Measurements from ENCODE around the gene SLC29A2. TPM values are rescaled to one million over a fixed set of nuclear protein-coding genes. Genes with fewer than 3 reads are reported as not detected.

SLC29A2 gene
- total RNA-seq, 1 experiment from 2014 or later, result 7.0 TPM

DNA sequence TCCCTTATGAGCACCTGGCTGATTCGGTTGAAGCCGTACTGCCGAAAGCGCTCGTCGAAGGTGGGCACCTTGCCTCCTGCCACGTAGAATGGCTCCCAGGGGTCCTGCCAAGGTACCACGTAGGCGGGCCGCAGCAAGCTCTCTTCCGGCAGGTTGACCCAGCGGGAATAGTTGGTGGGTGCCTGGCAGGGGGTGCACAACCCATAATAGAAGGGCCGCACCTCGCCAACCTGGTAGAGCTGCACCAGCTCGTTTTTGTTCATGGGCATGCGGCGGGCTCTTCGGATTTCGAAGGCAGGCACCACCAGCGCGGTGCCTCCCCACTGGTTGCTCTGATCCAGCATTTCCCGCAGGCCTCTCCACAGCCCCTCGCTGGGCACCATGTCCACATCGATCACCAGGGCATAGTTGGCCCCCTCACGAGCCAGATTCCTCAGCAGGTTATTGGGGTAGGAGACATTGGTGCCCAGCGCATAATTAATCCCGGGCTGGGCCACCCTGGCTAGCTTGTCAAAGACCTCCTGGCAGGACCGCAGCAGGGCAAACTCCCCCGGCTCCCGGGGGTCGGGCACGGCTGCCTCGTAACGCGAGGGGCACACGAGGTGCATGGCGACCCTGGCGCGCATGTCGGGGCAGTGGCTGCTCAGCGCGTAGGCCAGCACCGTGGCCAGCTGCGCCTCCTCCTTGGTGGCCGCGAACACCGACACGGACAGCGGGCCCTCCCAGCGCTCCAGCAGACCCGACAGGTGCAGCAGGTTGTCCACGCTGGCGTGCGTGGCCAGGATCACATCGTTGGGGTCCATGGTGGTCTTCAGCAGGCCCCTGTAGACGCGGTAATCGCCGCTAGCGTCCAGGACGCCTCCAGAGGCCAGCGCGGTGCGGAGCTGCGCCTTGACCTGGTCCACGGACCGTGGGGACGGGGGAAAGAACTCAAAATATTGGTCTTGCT is 24.8 kb downstream of the SLC29A2 start:
- ChIA-PET CTCF (interaction anchor here (0.7 to 3.6 kb wide), 4 partner anchors 11 to 65 kb away, joined by 4 to 19 read pairs (median 7); partner anchors contain the start of gene RIN1), POLR2A (interaction anchor here (0.6 to 5.6 kb wide), 11 partner anchors 8 to 488 kb away, joined by 3 to 73 read pairs (median 7); partner anchors contain the start of genes RIN1 and YIF1A)
- Mint-ChIP-seq H3K4me1 (ENCODE audit: insufficient read depth, unreplicated experiment) (peaks cover 19% of the 10 kb centered on the region), H3K27ac (ENCODE audit: low read depth, unreplicated experiment) (peak overlapping the region; percentile 12), H3K4me3 (ENCODE audit: unreplicated experiment) (peak overlapping the region; percentile 93), H3K36me3 (ENCODE audit: insufficient read depth, unreplicated experiment) (peaks cover 43% of the 10 kb centered on the region), H3K27me3 (ENCODE audit: insufficient read depth, unreplicated experiment) (no peaks in the 10 kb centered on the region), H3K9me3 (ENCODE audit: unreplicated experiment) (no peaks in the 10 kb centered on the region)
- DNase-seq (ENCODE audit: unreplicated experiment), result no peak
- intact Hi-C loops (cut with micrococcal nuclease), result no loop called here
- BruUV-seq (replicated peaks), result no TSS peak
- TF ChIP-seq, protein P1, sequence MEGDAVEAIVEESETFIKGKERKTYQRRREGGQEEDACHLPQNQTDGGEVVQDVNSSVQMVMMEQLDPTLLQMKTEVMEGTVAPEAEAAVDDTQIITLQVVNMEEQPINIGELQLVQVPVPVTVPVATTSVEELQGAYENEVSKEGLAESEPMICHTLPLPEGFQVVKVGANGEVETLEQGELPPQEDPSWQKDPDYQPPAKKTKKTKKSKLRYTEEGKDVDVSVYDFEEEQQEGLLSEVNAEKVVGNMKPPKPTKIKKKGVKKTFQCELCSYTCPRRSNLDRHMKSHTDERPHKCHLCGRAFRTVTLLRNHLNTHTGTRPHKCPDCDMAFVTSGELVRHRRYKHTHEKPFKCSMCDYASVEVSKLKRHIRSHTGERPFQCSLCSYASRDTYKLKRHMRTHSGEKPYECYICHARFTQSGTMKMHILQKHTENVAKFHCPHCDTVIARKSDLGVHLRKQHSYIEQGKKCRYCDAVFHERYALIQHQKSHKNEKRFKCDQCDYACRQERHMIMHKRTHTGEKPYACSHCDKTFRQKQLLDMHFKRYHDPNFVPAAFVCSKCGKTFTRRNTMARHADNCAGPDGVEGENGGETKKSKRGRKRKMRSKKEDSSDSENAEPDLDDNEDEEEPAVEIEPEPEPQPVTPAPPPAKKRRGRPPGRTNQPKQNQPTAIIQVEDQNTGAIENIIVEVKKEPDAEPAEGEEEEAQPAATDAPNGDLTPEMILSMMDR (IDR thresholded peaks at IDR 0.05; ENCODE audit: unreplicated experiment), result no peak

DNA sequence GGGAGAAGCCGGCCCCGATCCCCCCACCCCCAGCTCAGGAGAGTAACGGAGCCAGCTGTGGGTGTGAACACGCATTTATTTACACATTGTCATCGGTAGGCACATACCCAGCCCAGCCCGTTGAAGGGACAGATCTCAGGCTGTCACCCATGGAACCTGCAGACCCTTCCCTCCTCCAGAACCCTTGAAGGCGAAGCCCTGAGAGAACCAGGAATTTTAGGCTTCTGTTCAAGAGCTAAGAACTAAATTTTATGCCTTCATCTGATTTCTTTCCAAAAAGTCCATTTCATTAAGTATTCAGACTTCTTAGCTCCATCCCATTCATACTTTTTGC is 26.3 kb downstream of the SLC29A2 start:
- Mint-ChIP-seq H3K36me3 (ENCODE audit: insufficient read depth, unreplicated experiment) (peaks cover 38% of the 10 kb centered on the region), H3K4me3 (ENCODE audit: unreplicated experiment) (peak overlapping the region; percentile 93), H3K9me3 (ENCODE audit: unreplicated experiment) (no peaks in the 10 kb centered on the region), H3K27ac (ENCODE audit: low read depth, unreplicated experiment) (peak overlapping the region; percentile 93), H3K4me1 (ENCODE audit: insufficient read depth, unreplicated experiment) (peaks cover 23% of the 10 kb centered on the region), H3K27me3 (ENCODE audit: insufficient read depth, unreplicated experiment) (no peaks in the 10 kb centered on the region)
- CTCF ChIA-PET, result interaction anchor here (0.7 to 3.6 kb wide), 9 partner anchors 10 to 63 kb away, joined by 3 to 19 read pairs (median 7); partner anchors contain the start of gene RIN1
- intact Hi-C loops (cut with micrococcal nuclease), result no loop called here
- no TSS peak for BruUV-seq (replicated peaks)
- POLR2A ChIA-PET, result interaction anchor here (0.6 to 5.6 kb wide), 25 partner anchors 9 to 1566 kb away, joined by 3 to 73 read pairs (median 5); partner anchors contain the start of genes BANF1, DPP3, EIF1AD and FAM89B
- TF ChIP-seq, protein P1 (IDR thresholded peaks at IDR 0.05; ENCODE audit: unreplicated experiment), result no peak
- DNase-seq (ENCODE audit: unreplicated experiment), result no peak

DNA sequence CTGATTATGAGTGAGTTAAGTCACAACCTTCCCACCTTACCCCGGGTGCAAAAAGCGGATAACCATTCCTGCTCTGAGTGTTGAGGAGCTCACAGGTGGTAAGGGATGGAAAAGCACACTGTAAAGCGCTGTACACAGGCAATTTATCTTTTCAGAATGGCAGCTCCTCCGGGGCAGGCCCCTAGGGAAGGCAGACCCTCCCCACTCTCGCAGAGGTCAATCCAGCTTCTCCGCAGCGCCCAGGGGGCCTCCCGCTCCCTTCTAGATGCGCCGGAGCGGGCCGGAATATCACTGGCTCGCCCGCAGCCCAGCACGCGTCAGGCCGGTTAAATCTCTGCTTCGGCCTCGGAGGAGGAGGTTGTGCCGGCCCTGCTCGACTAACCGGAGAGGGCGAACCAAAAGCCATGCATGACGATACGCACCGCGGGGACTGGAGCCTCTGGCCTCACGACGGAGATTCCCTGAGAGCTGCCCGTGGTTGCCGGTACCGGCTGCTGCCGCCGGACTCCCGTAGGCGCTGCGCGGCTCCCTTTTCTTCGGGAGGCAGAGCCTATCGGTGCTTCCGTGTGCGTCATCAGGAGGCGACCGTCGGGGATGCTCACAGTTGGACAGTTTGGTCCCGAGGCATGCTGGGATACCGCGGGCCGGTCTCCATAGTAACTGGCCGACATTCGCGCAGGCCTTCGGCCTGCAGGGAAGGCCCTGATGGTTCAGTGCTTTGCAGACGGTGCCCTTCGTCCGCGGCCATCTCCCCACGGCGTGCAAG is 26.8 kb downstream of the SLC29A2 start, which contains the start of gene BRMS1:
BRMS1 (minus strand) TSS at position 555 of the 766 bp plus-strand sequence. CDS start 2,870 bp downstream, outside the sequence.
- TF ChIP-seq, protein P1 (IDR thresholded peaks at IDR 0.05; ENCODE audit: unreplicated experiment), result no peak
- CTCF ChIA-PET, result interaction anchor here (0.7 to 3.6 kb wide), 13 partner anchors 9 to 145 kb away, joined by 3 to 19 read pairs (median 4); partner anchors contain the start of gene RIN1
- no peaks in the 10 kb centered on the region for H3K9me3 Mint-ChIP-seq (ENCODE audit: unreplicated experiment)
- peak within 1 kb of the TSS; percentile 93 for H3K4me3 Mint-ChIP-seq (ENCODE audit: unreplicated experiment)
- H3K27ac Mint-ChIP-seq (ENCODE audit: low read depth, unreplicated experiment), result peak within 1 kb of the TSS; percentile 93
- POLR2A ChIA-PET, result interaction anchor here (0.7 to 5.6 kb wide), 26 partner anchors 9 to 1220 kb away, joined by 3 to 73 read pairs (median 5); partner anchors contain the start of genes BANF1, DPP3, EIF1AD and RAB1B
- peaks cover 23% of the 10 kb centered on the region for H3K4me1 Mint-ChIP-seq (ENCODE audit: insufficient read depth, unreplicated experiment)
- intact Hi-C loops (cut with micrococcal nuclease), result no loop called here
- H3K27me3 Mint-ChIP-seq (ENCODE audit: insufficient read depth, unreplicated experiment), result no peaks in the 10 kb centered on the region
- peaks cover 41% of the 10 kb centered on the region for H3K36me3 Mint-ChIP-seq (ENCODE audit: insufficient read depth, unreplicated experiment)
- DNase-seq (ENCODE audit: unreplicated experiment), result peak; percentile 97
- BruUV-seq (replicated peaks), result TSS peak; percentile 73
